Stomach (tissue), 4 donors: ENCODE measurements around the gene TBC1D8.

Source experiments
- EP300 ChIP-seq: sonication (generic); formaldehyde crosslinking; IDR thresholded peaks from one replicate; pipeline ENCODE4 v1.6.1; 2017; ENCODE audit warnings: antibody characterized with exemption
- TF ChIP-seq, protein P1 (sequence below), 7 experiments: fragments of 450-650 bp in 4 of 7; fragments of 200-600 bp in 3 of 7; sonication (generic) in 3 of 7; IDR thresholded peaks; one replicate each; pipeline ENCODE4 v1.5.1; 2016 to 2019; ENCODE audit warnings: antibody characterized with exemption in 7 of 7, control low read depth in 2 of 7, mild to moderate bottlenecking in 1 of 7

DNA sequence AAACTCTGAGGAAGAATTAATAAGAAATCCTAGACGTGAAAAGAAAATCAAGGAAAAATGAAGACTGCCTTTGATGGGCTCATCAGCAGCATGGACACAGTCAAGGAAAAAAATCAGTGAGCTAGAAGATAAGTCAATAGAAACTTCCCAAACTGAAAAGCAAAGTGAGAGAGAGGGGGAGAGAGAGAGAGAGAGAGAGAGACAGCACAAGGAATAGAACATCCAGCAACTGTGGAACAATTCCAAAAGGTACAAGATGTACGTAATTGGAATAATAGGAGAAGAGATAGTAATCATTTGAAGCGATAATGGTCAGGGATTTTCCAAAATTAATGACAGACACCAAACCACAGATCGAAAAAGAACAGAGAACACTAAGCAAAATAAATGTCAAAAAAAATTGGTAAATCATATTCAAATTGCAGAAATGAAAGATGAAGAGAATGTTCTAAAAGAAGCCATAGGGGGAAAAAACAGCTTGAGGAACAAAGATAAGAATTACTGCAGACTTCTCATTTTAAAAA is 54.5 kb downstream of the TBC1D8 start:
- no peak for TF ChIP-seq EP300
- TF ChIP-seq, protein P1, sequence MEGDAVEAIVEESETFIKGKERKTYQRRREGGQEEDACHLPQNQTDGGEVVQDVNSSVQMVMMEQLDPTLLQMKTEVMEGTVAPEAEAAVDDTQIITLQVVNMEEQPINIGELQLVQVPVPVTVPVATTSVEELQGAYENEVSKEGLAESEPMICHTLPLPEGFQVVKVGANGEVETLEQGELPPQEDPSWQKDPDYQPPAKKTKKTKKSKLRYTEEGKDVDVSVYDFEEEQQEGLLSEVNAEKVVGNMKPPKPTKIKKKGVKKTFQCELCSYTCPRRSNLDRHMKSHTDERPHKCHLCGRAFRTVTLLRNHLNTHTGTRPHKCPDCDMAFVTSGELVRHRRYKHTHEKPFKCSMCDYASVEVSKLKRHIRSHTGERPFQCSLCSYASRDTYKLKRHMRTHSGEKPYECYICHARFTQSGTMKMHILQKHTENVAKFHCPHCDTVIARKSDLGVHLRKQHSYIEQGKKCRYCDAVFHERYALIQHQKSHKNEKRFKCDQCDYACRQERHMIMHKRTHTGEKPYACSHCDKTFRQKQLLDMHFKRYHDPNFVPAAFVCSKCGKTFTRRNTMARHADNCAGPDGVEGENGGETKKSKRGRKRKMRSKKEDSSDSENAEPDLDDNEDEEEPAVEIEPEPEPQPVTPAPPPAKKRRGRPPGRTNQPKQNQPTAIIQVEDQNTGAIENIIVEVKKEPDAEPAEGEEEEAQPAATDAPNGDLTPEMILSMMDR (IDR thresholded peaks at IDR 0.05): no peak
